A549 (cell line): ENCODE measurements around the gene UMAD1. TPM values are rescaled to one million over a fixed set of nuclear protein-coding genes. Genes with fewer than 3 reads are reported as not detected.

Experiments used
- ATAC-seq, 2 experiments: fragments of 200-7000 bp in 1 of 2; fragments of >200 bp in 1 of 2; cut with Nextera tagmentation in 1 of 2; cut with Tn5 transposase in 1 of 2; 3 replicates each; pipeline versions ENCODE4 v1.8.0 to v1.9.1; 2018 to 2020; ENCODE audit warnings: mild to moderate bottlenecking in 1 of 2, moderate library complexity in 1 of 2
- CTCF ChIA-PET: fragments of 300-600 bp; sonication (Branson Sonifier 250); formaldehyde crosslinking; extraction: SDS; loops from one replicate; lab custom pipeline; 2021; ENCODE audit warnings: antibody characterized with exemption, inconsistent platforms; lab: Yijun Ruan, JAX
- POLR2A ChIA-PET: fragments of 350-600 bp; formaldehyde crosslinking; extraction: SDS; loops from one replicate; lab custom pipeline; 2021; ENCODE audit warnings: antibody characterized with exemption, inconsistent platforms; lab: Yijun Ruan, JAX
- DNase-seq, 2 experiments: peaks; one replicate each; pipeline versions ENCODE4 v3.0.0 to v3.0.0-alpha.2; 2011 to 2016; ENCODE audit warnings: low read depth in 1 of 2, low spot score in 1 of 2
- FAIRE-seq: peaks from 2 replicates; lab custom pipeline; 2011; peaks lifted over from hg19 to GRCh38; lab: Jason Lieb, UNC
- H3K27ac ChIP-seq, 2 experiments: fragments of >200 bp; sonication (Bioruptor Twin); formaldehyde crosslinking; 3 replicates each; pipeline ENCODE4 v1.5.1; 2016 to 2017
- H3K4me1 ChIP-seq: fragments of >200 bp; sonication (Bioruptor Twin); formaldehyde crosslinking; 3 replicates; pipeline ENCODE4 v1.6.1; 2016
- H3K4me2 ChIP-seq: fragments of >200 bp; sonication (Bioruptor Twin); formaldehyde crosslinking; 3 replicates; pipeline ENCODE4 v1.6.1; 2016
- H3K4me3 ChIP-seq: fragments of >200 bp; sonication (Bioruptor Twin); formaldehyde crosslinking; 3 replicates; pipeline ENCODE4 v1.5.1; 2016
- H3K9me3 ChIP-seq: fragments of >200 bp; sonication (Bioruptor Twin); formaldehyde crosslinking; 3 replicates; pipeline ENCODE4 v1.6.1; 2016
- BHLHE40 ChIP-seq: IDR thresholded peaks from 2 replicates; pipeline ENCODE4 v1.6.1; 2012; ENCODE audit warnings: low read depth, low read length, inconsistent platforms
- EHF ChIP-seq: fragments of 250-450 bp; sonication (Bioruptor Pico); IDR thresholded peaks from 2 replicates; pipeline ENCODE4 v1.5.0; 2020; ENCODE audit warnings: mild to moderate bottlenecking
- FOSB ChIP-seq: fragments of 250-450 bp; sonication (Bioruptor Pico); IDR thresholded peaks from 2 replicates; pipeline ENCODE4 v1.5.0; 2020; ENCODE audit warnings: mild to moderate bottlenecking, moderate library complexity
- FOXS1 ChIP-seq: fragments of 250-450 bp; sonication (Bioruptor Pico); IDR thresholded peaks from 2 replicates; pipeline ENCODE4 v1.5.0; 2020; ENCODE audit warnings: mild to moderate bottlenecking, moderate library complexity
- HOXB13 ChIP-seq: fragments of 250-450 bp; sonication (Bioruptor Pico); IDR thresholded peaks from 2 replicates; pipeline ENCODE4 v1.5.0; 2020; ENCODE audit warnings: low read depth, mild to moderate bottlenecking, moderate library complexity
- KDM1A ChIP-seq: fragments of 200-600 bp; sonication (generic); IDR thresholded peaks from 2 replicates; pipeline ENCODE4 v1.6.1; 2016; ENCODE audit warnings: low read depth, mild to moderate bottlenecking
- MAFK ChIP-seq: fragments of 450-650 bp; IDR thresholded peaks from 2 replicates; pipeline ENCODE4 v1.6.1; 2014; ENCODE audit not compliant: partially characterized antibody
- NPAS2 ChIP-seq: fragments of 250-450 bp; sonication (Bioruptor Pico); IDR thresholded peaks from 2 replicates; pipeline ENCODE4 v1.8.0; 2022; ENCODE audit warnings: mild to moderate bottlenecking, moderate library complexity, borderline replicate concordance
- POLR2A ChIP-seq: IDR thresholded peaks from 2 replicates; pipeline ENCODE4 v1.6.1; 2012; ENCODE audit warnings: mild to moderate bottlenecking, low read length
- RARB ChIP-seq: fragments of 250-450 bp; sonication (Bioruptor Pico); IDR thresholded peaks from 2 replicates; pipeline ENCODE4 v1.8.0; 2021; ENCODE audit warnings: mild to moderate bottlenecking, moderate library complexity
- RCOR1 ChIP-seq: fragments of 150-350 bp; IDR thresholded peaks from 2 replicates; pipeline ENCODE4 v1.6.1; 2014; ENCODE audit warnings: antibody characterized with exemption, low read length, low read depth
- TFCP2L1 ChIP-seq: fragments of 250-450 bp; sonication (Bioruptor Pico); IDR thresholded peaks from 2 replicates; pipeline ENCODE4 v1.5.0; 2021; ENCODE audit warnings: mild to moderate bottlenecking
- ZC3H11A ChIP-seq: fragments of 450-650 bp; IDR thresholded peaks from 2 replicates; pipeline ENCODE4 v1.6.1; 2014; ENCODE audit warnings: antibody characterized with exemption, mild to moderate bottlenecking
- WGBS: methylation state at CpG from one replicate; pipeline ENCODE4 v1.1.6; 2017; ENCODE audit errors: missing lambda C conversion rate; 5-methylcytosine and 5-hydroxymethylcytosine counted together
- polyA plus RNA-seq, 4 experiments: library from polyadenylated mRNA; depleted of rRNA in 3 of 4; stranded (reverse); fragments of >200 nt; fragmentation: RNase III in 1 of 4; extraction: RNeasy Plus Mini Kit Qiagen cat#74134 plus additional on column Dnase treatment in 1 of 4; gene quantifications; 2 replicates in 3 of 4; 3 replicates in 1 of 4; pipeline ENCODE4 v1.2.3, GENCODE V29; 2011 to 2017
- TF ChIP-seq, protein P1 (sequence below): fragments of 150-350 bp; IDR thresholded peaks from 2 replicates; pipeline ENCODE4 v1.6.1; 2014; ENCODE audit warnings: low read depth, mild to moderate bottlenecking, low read length
- TF ChIP-seq, protein P2 (sequence below): fragments of >200 bp; sonication (Bioruptor Twin); formaldehyde crosslinking; IDR thresholded peaks from 3 replicates; pipeline ENCODE4 v1.5.1; 2016
- TF ChIP-seq, protein P3 (sequence below): IDR thresholded peaks from 2 replicates; pipeline ENCODE4 v1.6.1; 2012; ENCODE audit warnings: low read depth, borderline replicate concordance
- TF ChIP-seq, protein P4 (sequence below): fragments of 250-450 bp; sonication (Bioruptor Pico); IDR thresholded peaks from 2 replicates; pipeline ENCODE4 v1.5.0; 2020; ENCODE audit warnings: low read depth, mild to moderate bottlenecking, moderate library complexity
- TF ChIP-seq, protein P5 (sequence below): fragments of >200 bp; sonication (Bioruptor Twin); formaldehyde crosslinking; IDR thresholded peaks from 3 replicates; pipeline ENCODE4 v1.6.1; 2016

Gene UMAD1
- polyA plus RNA-seq, 2 of the 4 experiments (the other 2 are of a cell fraction): 21.4 to 46.4 TPM

DNA sequence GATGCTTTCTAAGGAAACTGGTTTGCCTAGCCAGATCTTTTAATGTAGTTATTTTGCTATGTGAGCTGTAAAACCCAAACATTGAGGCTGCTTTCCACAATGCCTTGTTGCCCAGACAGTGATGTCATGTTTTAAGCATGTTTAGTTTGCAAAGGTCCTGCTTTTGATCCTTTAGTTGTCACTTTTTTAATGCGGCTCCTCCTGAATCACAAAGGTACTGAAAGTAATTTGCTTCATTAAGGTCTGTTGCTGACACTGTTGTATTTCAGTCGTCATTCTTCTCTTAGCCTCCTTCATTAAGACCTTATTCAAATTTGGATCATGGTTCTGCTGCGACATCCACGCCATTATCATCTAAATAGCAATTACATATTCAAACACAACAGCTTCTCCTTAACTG lies 67.3 kb downstream of the UMAD1 start:
- WGBS: 82% methylated on average over 4 of the region's 4 CpGs
- TF ChIP-seq, protein P1, sequence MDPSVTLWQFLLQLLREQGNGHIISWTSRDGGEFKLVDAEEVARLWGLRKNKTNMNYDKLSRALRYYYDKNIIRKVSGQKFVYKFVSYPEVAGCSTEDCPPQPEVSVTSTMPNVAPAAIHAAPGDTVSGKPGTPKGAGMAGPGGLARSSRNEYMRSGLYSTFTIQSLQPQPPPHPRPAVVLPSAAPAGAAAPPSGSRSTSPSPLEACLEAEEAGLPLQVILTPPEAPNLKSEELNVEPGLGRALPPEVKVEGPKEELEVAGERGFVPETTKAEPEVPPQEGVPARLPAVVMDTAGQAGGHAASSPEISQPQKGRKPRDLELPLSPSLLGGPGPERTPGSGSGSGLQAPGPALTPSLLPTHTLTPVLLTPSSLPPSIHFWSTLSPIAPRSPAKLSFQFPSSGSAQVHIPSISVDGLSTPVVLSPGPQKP: no peak
- TF ChIP-seq, protein P2, sequence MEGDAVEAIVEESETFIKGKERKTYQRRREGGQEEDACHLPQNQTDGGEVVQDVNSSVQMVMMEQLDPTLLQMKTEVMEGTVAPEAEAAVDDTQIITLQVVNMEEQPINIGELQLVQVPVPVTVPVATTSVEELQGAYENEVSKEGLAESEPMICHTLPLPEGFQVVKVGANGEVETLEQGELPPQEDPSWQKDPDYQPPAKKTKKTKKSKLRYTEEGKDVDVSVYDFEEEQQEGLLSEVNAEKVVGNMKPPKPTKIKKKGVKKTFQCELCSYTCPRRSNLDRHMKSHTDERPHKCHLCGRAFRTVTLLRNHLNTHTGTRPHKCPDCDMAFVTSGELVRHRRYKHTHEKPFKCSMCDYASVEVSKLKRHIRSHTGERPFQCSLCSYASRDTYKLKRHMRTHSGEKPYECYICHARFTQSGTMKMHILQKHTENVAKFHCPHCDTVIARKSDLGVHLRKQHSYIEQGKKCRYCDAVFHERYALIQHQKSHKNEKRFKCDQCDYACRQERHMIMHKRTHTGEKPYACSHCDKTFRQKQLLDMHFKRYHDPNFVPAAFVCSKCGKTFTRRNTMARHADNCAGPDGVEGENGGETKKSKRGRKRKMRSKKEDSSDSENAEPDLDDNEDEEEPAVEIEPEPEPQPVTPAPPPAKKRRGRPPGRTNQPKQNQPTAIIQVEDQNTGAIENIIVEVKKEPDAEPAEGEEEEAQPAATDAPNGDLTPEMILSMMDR: no peak
- POLR2A ChIA-PET: no interaction called here
- no peaks in the 10 kb centered on the region for H3K9me3 ChIP-seq
- FAIRE-seq: no peak
- no peak overlapping the region for H3K27ac ChIP-seq
- CTCF ChIA-PET: interaction anchor here (1.1 kb wide), 1 partner anchor 8 kb away, joined by 3 read pairs; no protein-coding TSS in a partner anchor
- peak overlapping the region; percentile 18; the same call in 1 of the 3 replicates for H3K4me2 ChIP-seq
- no peak overlapping the region for H3K4me3 ChIP-seq
- no peak for DNase-seq
- no peak for ATAC-seq
- peaks cover 11% of the 10 kb centered on the region; the same call in 2 of the 3 replicates for H3K4me1 ChIP-seq

DNA sequence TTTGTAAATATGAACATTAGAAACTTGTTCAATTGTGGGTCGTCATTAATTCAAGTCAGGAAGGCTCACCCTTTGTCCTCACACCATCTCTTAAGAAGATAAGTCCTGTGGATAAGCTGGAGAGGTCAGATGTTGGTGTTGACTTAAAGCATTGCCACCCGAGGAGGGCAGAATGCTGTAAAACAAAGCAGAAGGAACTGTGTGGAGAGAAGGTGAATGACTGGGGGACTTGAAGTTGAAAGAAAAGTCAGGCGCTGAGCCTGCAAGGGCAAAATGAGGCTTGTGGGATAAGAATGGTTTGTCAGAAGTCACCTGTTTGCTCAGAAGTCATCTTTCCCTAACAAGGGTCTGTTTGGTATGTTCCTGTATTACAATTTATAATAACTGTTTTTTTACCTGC lies 68.7 kb downstream of the UMAD1 start:
- CTCF ChIA-PET: no interaction called here
- POLR2A ChIA-PET: no interaction called here
- no peak for FAIRE-seq
- 52% methylated on average over 3 of the region's 3 CpGs for WGBS
- no peak for TF ChIP-seq NPAS2 (CRISPR knock-in tag)
- no peak for TF ChIP-seq EHF (CRISPR knock-in tag)
- no peak for TF ChIP-seq FOSB
- TF ChIP-seq RARB (CRISPR knock-in tag): no peak
- TF ChIP-seq, protein P3, sequence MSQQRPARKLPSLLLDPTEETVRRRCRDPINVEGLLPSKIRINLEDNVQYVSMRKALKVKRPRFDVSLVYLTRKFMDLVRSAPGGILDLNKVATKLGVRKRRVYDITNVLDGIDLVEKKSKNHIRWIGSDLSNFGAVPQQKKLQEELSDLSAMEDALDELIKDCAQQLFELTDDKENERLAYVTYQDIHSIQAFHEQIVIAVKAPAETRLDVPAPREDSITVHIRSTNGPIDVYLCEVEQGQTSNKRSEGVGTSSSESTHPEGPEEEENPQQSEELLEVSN: no peak
- TF ChIP-seq TFCP2L1 (CRISPR knock-in tag): no peak
- no peak for TF ChIP-seq BHLHE40
- no peak for TF ChIP-seq HOXB13 (CRISPR knock-in tag)
- TF ChIP-seq FOXS1: no peak
- TF ChIP-seq ZC3H11A: no peak
- no peak for TF ChIP-seq POLR2A
- TF ChIP-seq, protein P4, sequence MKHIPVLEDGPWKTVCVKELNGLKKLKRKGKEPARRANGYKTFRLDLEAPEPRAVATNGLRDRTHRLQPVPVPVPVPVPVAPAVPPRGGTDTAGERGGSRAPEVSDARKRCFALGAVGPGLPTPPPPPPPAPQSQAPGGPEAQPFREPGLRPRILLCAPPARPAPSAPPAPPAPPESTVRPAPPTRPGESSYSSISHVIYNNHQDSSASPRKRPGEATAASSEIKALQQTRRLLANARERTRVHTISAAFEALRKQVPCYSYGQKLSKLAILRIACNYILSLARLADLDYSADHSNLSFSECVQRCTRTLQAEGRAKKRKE (CRISPR knock-in tag): no peak
- no peak for TF ChIP-seq RCOR1
- no peak for TF ChIP-seq KDM1A
- H3K4me1 ChIP-seq: peaks cover 11% of the 10 kb centered on the region; the same call in 2 of the 3 replicates
- H3K4me2 ChIP-seq: no peak overlapping the region
- H3K9me3 ChIP-seq: no peaks in the 10 kb centered on the region
- ATAC-seq: no peak
- no peak overlapping the region for H3K4me3 ChIP-seq
- DNase-seq: no peak
- H3K27ac ChIP-seq: no peak overlapping the region

DNA sequence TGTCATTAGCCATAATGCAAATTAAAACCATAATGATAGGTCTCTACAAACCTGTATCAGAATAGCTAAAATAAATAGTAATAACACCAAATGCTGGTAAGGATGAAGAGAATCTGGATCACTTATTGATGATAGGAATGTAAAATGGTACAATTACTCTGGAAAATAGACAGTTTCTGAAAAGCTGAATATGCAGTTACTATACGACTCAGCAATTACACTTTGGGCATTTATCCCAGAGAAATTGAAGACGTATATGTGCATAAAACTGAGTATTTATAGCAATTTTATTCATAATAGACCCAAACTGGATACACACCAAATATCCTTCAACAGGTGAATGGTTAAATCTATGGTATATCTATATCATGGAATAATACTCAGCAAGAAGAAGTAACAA lies 69.9 kb downstream of the UMAD1 start:
- ChIA-PET POLR2A (no interaction called here), CTCF (no interaction called here)
- no peak for ATAC-seq
- Histone ChIP-seq H3K9me3 (no peaks in the 10 kb centered on the region), H3K27ac (no peak overlapping the region), H3K4me3 (no peak overlapping the region), H3K4me2 (no peak overlapping the region), H3K4me1 (peaks cover 11% of the 10 kb centered on the region; the same call in 2 of the 3 replicates)
- 85% methylated on average over 2 of the region's 2 CpGs for WGBS
- DNase-seq: no peak
- TF ChIP-seq, protein P5, sequence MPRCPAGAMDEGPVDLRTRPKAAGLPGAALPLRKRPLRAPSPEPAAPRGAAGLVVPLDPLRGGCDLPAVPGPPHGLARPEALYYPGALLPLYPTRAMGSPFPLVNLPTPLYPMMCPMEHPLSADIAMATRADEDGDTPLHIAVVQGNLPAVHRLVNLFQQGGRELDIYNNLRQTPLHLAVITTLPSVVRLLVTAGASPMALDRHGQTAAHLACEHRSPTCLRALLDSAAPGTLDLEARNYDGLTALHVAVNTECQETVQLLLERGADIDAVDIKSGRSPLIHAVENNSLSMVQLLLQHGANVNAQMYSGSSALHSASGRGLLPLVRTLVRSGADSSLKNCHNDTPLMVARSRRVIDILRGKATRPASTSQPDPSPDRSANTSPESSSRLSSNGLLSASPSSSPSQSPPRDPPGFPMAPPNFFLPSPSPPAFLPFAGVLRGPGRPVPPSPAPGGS: no peak
- TF ChIP-seq MAFK: peak; percentile 40
- FAIRE-seq: no peak
